HCT116 (cell line): ENCODE measurements around the gene EPRS1. TPM values are rescaled to one million over a fixed set of nuclear protein-coding genes. Genes with fewer than 3 reads are reported as not detected.

Experiments used
- ATAC-seq: fragments of 200-7000 bp; cut with Tn5 transposase; 2 replicates; pipeline ENCODE4 v1.9.1; 2020; ENCODE audit warnings: mild to moderate bottlenecking, moderate library complexity
- Bru-seq: library from RNA; stranded (reverse); fragments of 400-500 nt; gene quantifications from one replicate; lab custom pipeline; 2021; lab: Mats Ljungman, UMichigan
- BruChase-seq, 2 experiments: library from RNA; stranded (reverse); fragments of 400-500 nt; gene quantifications; one replicate each; lab custom pipeline; 2021; lab: Mats Ljungman, UMichigan
- BruUV-seq: library from RNA; stranded (reverse); fragments of 400-500 nt; replicated peaks from 2 replicates; lab custom pipeline; 2021; lab: Mats Ljungman, UMichigan
- CTCF ChIA-PET: fragments of 300-600 bp; sonication (Branson Sonifier 250); formaldehyde crosslinking; loops from one replicate; lab custom pipeline; 2021; ENCODE audit warnings: antibody characterized with exemption; lab: Charles Lee
- POLR2A ChIA-PET: fragments of 300-600, 350-600 bp; sonication (Branson Sonifier 250); formaldehyde crosslinking; loops from one replicate; lab custom pipeline; 2021; ENCODE audit warnings: antibody characterized with exemption; lab: Charles Lee
- RAD21 ChIA-PET, 2 experiments: fragments of 300-600 bp; sonication (Branson Sonifier 250); formaldehyde crosslinking; loops; one replicate each; lab custom pipeline; 2023; ENCODE audit warnings: low total read pairs in 2 of 2; ENCODE audit not compliant: uncharacterized antibody in 2 of 2, unreplicated experiment in 2 of 2, low non-redundant PET in 1 of 2; lab: Charles Lee
- DNase-seq: peaks from one replicate; pipeline ENCODE4 v3.0.0-alpha.2; 2010; ENCODE audit warnings: low read depth, low spot score
- H2AFZ ChIP-seq: fragments of 200-600 bp; shearing (Covaris generic), sonication (generic); 2 replicates; pipeline ENCODE4 v1.6.1; 2017; ENCODE audit warnings: low read depth, mixed run types, mixed read lengths, antibody characterized with exemption, low read length; ENCODE audit not compliant: poor library complexity, severe bottlenecking
- H3K27ac ChIP-seq: 2 replicates; pipeline ENCODE4 v1.5.1; 2012; ENCODE audit warnings: low read depth, low read length
- H3K27me3 ChIP-seq: fragments of 200-600 bp; sonication (generic); 2 replicates; pipeline ENCODE4 v1.6.1; 2016; ENCODE audit warnings: mixed run types, low read length, mixed read lengths; ENCODE audit not compliant: insufficient read depth
- H3K36me3 ChIP-seq, 2 experiments: fragments of 200-500 bp in 1 of 2; fragments of 200-600 bp in 1 of 2; sonication (Bioruptor generic) in 1 of 2; sonication (generic) in 1 of 2; 2 replicates each; pipeline versions ENCODE4 v1.5.1 to v1.6.1; 2014 to 2016; ENCODE audit warnings: low read length in 2 of 2, inconsistent platforms in 1 of 2, mixed read lengths in 1 of 2, mixed run types in 1 of 2; ENCODE audit not compliant: insufficient read depth in 2 of 2, control insufficient read depth in 1 of 2
- H3K4me1 ChIP-seq, 2 experiments: fragments of 200-600 bp in 1 of 2; sonication (generic) in 1 of 2; 2 replicates each; pipeline versions ENCODE4 v1.5.1 to v1.6.1; 2012 to 2017; ENCODE audit warnings: low read length in 2 of 2, inconsistent platforms in 1 of 2, mild to moderate bottlenecking in 1 of 2, mixed read lengths in 1 of 2, mixed run types in 1 of 2, moderate library complexity in 1 of 2; ENCODE audit not compliant: insufficient read depth in 2 of 2, control insufficient read depth in 1 of 2
- H3K4me2 ChIP-seq: fragments of 200-600 bp; sonication (generic); 2 replicates; pipeline ENCODE4 v1.6.1; 2017; ENCODE audit warnings: mixed run types, low read length, mixed read lengths
- H3K4me3 ChIP-seq, 2 experiments: fragments of 200-600 bp in 1 of 2; sonication (generic) in 1 of 2; replicated peaks in 1 of 2; 2 replicates each; pipeline ENCODE4 v1.5.1; 2011 to 2016; ENCODE audit warnings: low read length in 2 of 2, control low read depth in 1 of 2, low read depth in 1 of 2, mild to moderate bottlenecking in 1 of 2, mixed read lengths in 1 of 2, mixed run types in 1 of 2
- H3K79me2 ChIP-seq: fragments of 200-600 bp; sonication (generic); 2 replicates; pipeline ENCODE4 v1.6.1; 2017; ENCODE audit warnings: mild to moderate bottlenecking, mixed run types, low read length, moderate library complexity, mixed read lengths; ENCODE audit not compliant: insufficient read depth
- H3K9ac ChIP-seq: fragments of 200-600 bp; sonication (generic); 2 replicates; pipeline ENCODE4 v1.6.1; 2016; ENCODE audit warnings: low read length, mixed read lengths
- H3K9me2 ChIP-seq: fragments of 200-600 bp; sonication (generic), shearing (Covaris generic); 2 replicates; pipeline ENCODE4 v1.6.1; 2017; ENCODE audit warnings: mixed run types, mild to moderate bottlenecking, moderate library complexity; ENCODE audit not compliant: insufficient read depth
- H3K9me3 ChIP-seq, 2 experiments: fragments of 200-500 bp in 1 of 2; fragments of 200-600 bp in 1 of 2; sonication (Bioruptor generic) in 1 of 2; sonication (generic) in 1 of 2; 2 replicates each; pipeline ENCODE4 v1.6.1; 2014 to 2017; ENCODE audit warnings: low read length in 2 of 2, mixed read lengths in 2 of 2, inconsistent platforms in 1 of 2, low read depth in 1 of 2, mild to moderate bottlenecking in 1 of 2, mixed run types in 1 of 2, moderate library complexity in 1 of 2; ENCODE audit not compliant: control insufficient read depth in 1 of 2, insufficient read depth in 1 of 2
- H4K20me1 ChIP-seq: fragments of 200-600 bp; sonication (generic), shearing (Covaris generic); 2 replicates; pipeline ENCODE4 v1.6.1; 2017; ENCODE audit warnings: mixed run types, mild to moderate bottlenecking, moderate library complexity; ENCODE audit not compliant: insufficient read depth
- CEBPB ChIP-seq: IDR thresholded peaks from 2 replicates; pipeline ENCODE4 v1.6.1; 2012; ENCODE audit warnings: low read depth
- EGR1 ChIP-seq: IDR thresholded peaks from 2 replicates; pipeline ENCODE4 v1.6.1; 2012; ENCODE audit warnings: low read depth
- ELF1 ChIP-seq: IDR thresholded peaks from 2 replicates; pipeline ENCODE4 v1.6.1; 2012; ENCODE audit warnings: low read depth, borderline replicate concordance
- EZH2 ChIP-seq: fragments of 200-600 bp; sonication (generic); IDR thresholded peaks from 2 replicates; pipeline ENCODE4 v1.6.1; 2017; ENCODE audit warnings: antibody characterized with exemption, mixed run types
- FOSL1 ChIP-seq: IDR thresholded peaks from 2 replicates; pipeline ENCODE4 v1.6.1; 2012; ENCODE audit warnings: low read depth
- JUND ChIP-seq: IDR thresholded peaks from 2 replicates; pipeline ENCODE4 v1.6.1; 2012
- POLR2AphosphoS5 ChIP-seq: IDR thresholded peaks from 2 replicates; pipeline ENCODE4 v1.6.1; 2011; ENCODE audit warnings: mild to moderate bottlenecking, low read depth, low read length, moderate library complexity
- RAD21 ChIP-seq: IDR thresholded peaks from 2 replicates; pipeline ENCODE4 v1.6.1; 2012; ENCODE audit warnings: low read depth, mild to moderate bottlenecking
- SIN3A ChIP-seq: IDR thresholded peaks from 2 replicates; pipeline ENCODE4 v1.6.1; 2012; ENCODE audit warnings: low read depth
- SP1 ChIP-seq: IDR thresholded peaks from 2 replicates; pipeline ENCODE4 v1.6.1; 2012; ENCODE audit warnings: low read depth
- SRF ChIP-seq: IDR thresholded peaks from 2 replicates; pipeline ENCODE4 v1.6.1; 2012; ENCODE audit warnings: low read depth
- TCF7L2 ChIP-seq: IDR thresholded peaks from 2 replicates; pipeline ENCODE4 v1.7.0; 2011; ENCODE audit warnings: borderline replicate concordance, inconsistent platforms; ENCODE audit not compliant: insufficient read depth, insufficient read length; ENCODE audit errors: extremely low read depth
- YY1 ChIP-seq: IDR thresholded peaks from 2 replicates; pipeline ENCODE4 v1.6.1; 2011; ENCODE audit warnings: low read length, low read depth, moderate library complexity, mild to moderate bottlenecking; ENCODE audit not compliant: insufficient replicate concordance; ENCODE audit errors: extremely low read depth
- ZFX ChIP-seq: fragments of 450-650 bp; IDR thresholded peaks from 2 replicates; pipeline ENCODE4 v1.6.1; 2017
- ZNF274 ChIP-seq: fragments of 200-500 bp; sonication (Bioruptor generic); IDR thresholded peaks from 2 replicates; pipeline ENCODE4 v1.6.1; 2014; ENCODE audit warnings: mild to moderate bottlenecking, low read depth, low read length, inconsistent platforms
- intact Hi-C: fragments of 100-400 bp; cut with micrococcal nuclease; formaldehyde crosslinking; loops from 2 replicates; pipeline ENCODE4 v1.10.0; 2022
- long read RNA-seq: library from polyadenylated mRNA; unstranded; transcript quantifications from one replicate; pipeline ENCODE4 v2.0.0, GENCODE V29; 2021; ENCODE audit not compliant: unreplicated experiment
- polyA plus RNA-seq: library from polyadenylated mRNA; unstranded; fragments of >200 nt; gene quantifications from 2 replicates; pipeline ENCODE4 v1.2.1, GENCODE V29; 2012; ENCODE audit warnings: missing spikeins
- total RNA-seq: library from RNA; stranded (reverse); gene quantifications from one replicate; pipeline ENCODE4 v1.2.1, GENCODE V29; 2021; ENCODE audit not compliant: unreplicated experiment
- TF ChIP-seq, protein P1 (sequence below): IDR thresholded peaks from 2 replicates; pipeline ENCODE4 v1.6.1; 2012
- TF ChIP-seq, protein P2 (sequence below), 3 experiments: fragments of 200-600 bp in 1 of 3; sonication (generic) in 1 of 3; IDR thresholded peaks in 2 of 3; conservative IDR thresholded peaks in 1 of 3; 2 replicates each; pipeline ENCODE4 v1.5.1; 2012 to 2017; ENCODE audit warnings: low read depth in 2 of 3, low read length in 2 of 3, antibody characterized with exemption in 1 of 3, borderline replicate concordance in 1 of 3, control low read depth in 1 of 3, mild to moderate bottlenecking in 1 of 3, mixed read lengths in 1 of 3, mixed run types in 1 of 3, moderate library complexity in 1 of 3; ENCODE audit not compliant: insufficient read depth in 1 of 3
- TF ChIP-seq, protein P3 (sequence below): IDR thresholded peaks from 2 replicates; pipeline ENCODE4 v1.6.1; 2012
- TF ChIP-seq, protein P4 (sequence below): IDR thresholded peaks from 2 replicates; pipeline ENCODE4 v1.6.1; 2012; ENCODE audit warnings: low read depth

EPRS1 gene
- total RNA-seq (188 TPM), Bru-seq, nascent RNA (percentile 93 among the genes with signal in this experiment), BruChase-seq, experiment 1, labeled RNA remaining after a 6-hour chase (percentile 96 among the genes with signal in this experiment), BruChase-seq, experiment 2, labeled RNA remaining after a 2-hour chase (percentile 87 among the genes with signal in this experiment)
- 121 and 139 TPM in 2 replicates for polyA plus RNA-seq
- long read RNA-seq, full-length matches to known transcripts = 24 of 432 reads
- long read RNA-seq, partial matches to known transcripts = 363 of 432 reads
- long read RNA-seq, other reads (novel, unspliced or antisense) = 45 of 432 reads

DNA sequence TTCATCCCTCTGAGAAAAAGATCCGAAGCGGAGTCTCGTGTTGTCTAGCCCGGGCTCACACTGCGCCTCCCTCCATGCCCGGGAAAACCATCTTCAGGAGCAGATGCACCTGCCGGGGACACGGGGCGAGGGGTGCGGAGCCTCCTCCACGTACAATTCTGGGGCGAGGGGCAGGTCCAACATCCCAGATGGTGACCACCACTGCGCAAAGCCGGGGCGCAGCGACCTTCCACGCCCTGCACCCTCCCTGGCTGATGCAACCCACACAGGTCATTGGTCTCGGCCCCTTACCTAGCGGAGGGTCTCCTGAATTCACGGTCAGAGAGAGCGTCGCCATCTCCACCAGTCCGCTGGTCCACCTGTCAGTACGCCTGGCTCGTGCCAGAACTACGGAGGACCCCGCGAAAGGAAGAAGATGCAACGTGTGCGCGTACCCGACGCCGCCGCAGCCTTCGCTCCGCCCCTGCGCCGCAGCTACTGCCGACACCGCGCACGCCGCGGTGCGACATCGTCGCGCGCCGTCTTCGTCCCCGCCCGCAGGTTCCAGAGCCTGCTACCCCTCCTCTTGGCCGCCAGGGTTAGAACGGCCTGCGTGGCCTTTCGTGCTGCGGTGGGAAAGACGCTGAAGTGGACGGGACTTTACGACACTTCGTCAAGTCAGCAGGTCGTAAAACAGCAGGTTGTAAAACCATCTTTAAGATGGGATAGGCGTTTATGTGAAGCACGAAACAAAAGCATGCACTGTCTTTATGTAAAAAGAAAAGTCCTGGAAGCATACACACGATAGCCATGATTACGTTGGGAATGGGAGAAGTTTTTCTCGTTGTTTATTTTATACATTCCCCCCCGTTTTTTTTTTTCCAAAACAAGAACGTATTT is at the start of gene EPRS1:
TSS of gene EPRS1 (minus strand) at position 454 of the 879 bp plus-strand sequence. CDS start at position 337, 117 bp downstream.
- Histone ChIP-seq H3K79me2 (peaks cover 49% of the 10 kb centered on the region), H3K9me3 (no peaks in the 10 kb centered on the region), H3K4me1 (peaks cover 4 to 12% of the 10 kb centered on the region in 2 experiments; a peak in 3 of 4 replicates), H4K20me1 (no peaks in the 10 kb centered on the region), H3K9me2 (no peaks in the 10 kb centered on the region), H3K4me3 (peak within 1 kb of the TSS; percentile 91 to 98), H3K36me3 (no peaks in the 10 kb centered on the region), H3K9ac (peak within 1 kb of the TSS; percentile 74), H2AFZ (peak within 1 kb of the TSS; percentile 94), H3K27me3 (no peaks in the 10 kb centered on the region), H3K4me2 (peak within 1 kb of the TSS; percentile 69), H3K27ac (peak within 1 kb of the TSS; percentile 63)
- CTCF ChIA-PET = interaction anchor here (0.6 kb wide), 1 partner anchor 59 kb away, joined by 4 read pairs; no protein-coding TSS in a partner anchor
- RAD21 ChIA-PET = no interaction called here
- DNase-seq (peak; percentile 97), ATAC-seq (peak; percentile 98)
- POLR2A ChIA-PET = no interaction called here
- intact Hi-C loops = loop anchor here (2.0 kb wide), 1 partner anchor 49 kb away; the partner anchor contains the start of gene IARS2
- BruUV-seq = TSS peak; percentile 50
- 0 out of 2 replicates have a peak, but pooled peaks have one; percentile 14 for TF ChIP-seq CEBPB
- TF ChIP-seq JUND = no peak; the same call in 1 of the 2 replicates
- TF ChIP-seq RAD21 = peak; percentile 17; the same call in 1 of the 2 replicates
- TF ChIP-seq, protein P1, sequence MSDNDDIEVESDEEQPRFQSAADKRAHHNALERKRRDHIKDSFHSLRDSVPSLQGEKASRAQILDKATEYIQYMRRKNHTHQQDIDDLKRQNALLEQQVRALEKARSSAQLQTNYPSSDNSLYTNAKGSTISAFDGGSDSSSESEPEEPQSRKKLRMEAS = peak; percentile 97
- 0 out of 2 replicates have a peak, but pooled peaks have one; percentile 24 for TF ChIP-seq EGR1
- TF ChIP-seq ELF1 = no peak
- TF ChIP-seq POLR2AphosphoS5 = peak; percentile 91
- peak; percentile 60 for TF ChIP-seq TCF7L2
- peak; percentile 76 for TF ChIP-seq SIN3A
- no peak for TF ChIP-seq EZH2
- TF ChIP-seq, protein P2, sequence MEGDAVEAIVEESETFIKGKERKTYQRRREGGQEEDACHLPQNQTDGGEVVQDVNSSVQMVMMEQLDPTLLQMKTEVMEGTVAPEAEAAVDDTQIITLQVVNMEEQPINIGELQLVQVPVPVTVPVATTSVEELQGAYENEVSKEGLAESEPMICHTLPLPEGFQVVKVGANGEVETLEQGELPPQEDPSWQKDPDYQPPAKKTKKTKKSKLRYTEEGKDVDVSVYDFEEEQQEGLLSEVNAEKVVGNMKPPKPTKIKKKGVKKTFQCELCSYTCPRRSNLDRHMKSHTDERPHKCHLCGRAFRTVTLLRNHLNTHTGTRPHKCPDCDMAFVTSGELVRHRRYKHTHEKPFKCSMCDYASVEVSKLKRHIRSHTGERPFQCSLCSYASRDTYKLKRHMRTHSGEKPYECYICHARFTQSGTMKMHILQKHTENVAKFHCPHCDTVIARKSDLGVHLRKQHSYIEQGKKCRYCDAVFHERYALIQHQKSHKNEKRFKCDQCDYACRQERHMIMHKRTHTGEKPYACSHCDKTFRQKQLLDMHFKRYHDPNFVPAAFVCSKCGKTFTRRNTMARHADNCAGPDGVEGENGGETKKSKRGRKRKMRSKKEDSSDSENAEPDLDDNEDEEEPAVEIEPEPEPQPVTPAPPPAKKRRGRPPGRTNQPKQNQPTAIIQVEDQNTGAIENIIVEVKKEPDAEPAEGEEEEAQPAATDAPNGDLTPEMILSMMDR (IDR thresholded peaks at IDR 0.05 in 2 of 3, conservative IDR thresholded peaks at IDR 0.05 in 1 of 3; ENCODE audit: borderline replicate concordance in 1 of 3, insufficient read depth in 1 of 3, low read depth in 2 of 3, low read length in 2 of 3) = peak; percentile 3 to 61 (median 42); a peak in 4 of 6 replicates
- no peak for TF ChIP-seq ZNF274
- TF ChIP-seq YY1 = peak; percentile 83
- TF ChIP-seq SP1 = peak; percentile 65
- TF ChIP-seq, protein P3, sequence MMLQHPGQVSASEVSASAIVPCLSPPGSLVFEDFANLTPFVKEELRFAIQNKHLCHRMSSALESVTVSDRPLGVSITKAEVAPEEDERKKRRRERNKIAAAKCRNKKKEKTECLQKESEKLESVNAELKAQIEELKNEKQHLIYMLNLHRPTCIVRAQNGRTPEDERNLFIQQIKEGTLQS = no peak
- TF ChIP-seq SRF = peak; percentile 64
- TF ChIP-seq FOSL1 = peak; percentile 19; the same call in 1 of the 2 replicates
- TF ChIP-seq, protein P4, sequence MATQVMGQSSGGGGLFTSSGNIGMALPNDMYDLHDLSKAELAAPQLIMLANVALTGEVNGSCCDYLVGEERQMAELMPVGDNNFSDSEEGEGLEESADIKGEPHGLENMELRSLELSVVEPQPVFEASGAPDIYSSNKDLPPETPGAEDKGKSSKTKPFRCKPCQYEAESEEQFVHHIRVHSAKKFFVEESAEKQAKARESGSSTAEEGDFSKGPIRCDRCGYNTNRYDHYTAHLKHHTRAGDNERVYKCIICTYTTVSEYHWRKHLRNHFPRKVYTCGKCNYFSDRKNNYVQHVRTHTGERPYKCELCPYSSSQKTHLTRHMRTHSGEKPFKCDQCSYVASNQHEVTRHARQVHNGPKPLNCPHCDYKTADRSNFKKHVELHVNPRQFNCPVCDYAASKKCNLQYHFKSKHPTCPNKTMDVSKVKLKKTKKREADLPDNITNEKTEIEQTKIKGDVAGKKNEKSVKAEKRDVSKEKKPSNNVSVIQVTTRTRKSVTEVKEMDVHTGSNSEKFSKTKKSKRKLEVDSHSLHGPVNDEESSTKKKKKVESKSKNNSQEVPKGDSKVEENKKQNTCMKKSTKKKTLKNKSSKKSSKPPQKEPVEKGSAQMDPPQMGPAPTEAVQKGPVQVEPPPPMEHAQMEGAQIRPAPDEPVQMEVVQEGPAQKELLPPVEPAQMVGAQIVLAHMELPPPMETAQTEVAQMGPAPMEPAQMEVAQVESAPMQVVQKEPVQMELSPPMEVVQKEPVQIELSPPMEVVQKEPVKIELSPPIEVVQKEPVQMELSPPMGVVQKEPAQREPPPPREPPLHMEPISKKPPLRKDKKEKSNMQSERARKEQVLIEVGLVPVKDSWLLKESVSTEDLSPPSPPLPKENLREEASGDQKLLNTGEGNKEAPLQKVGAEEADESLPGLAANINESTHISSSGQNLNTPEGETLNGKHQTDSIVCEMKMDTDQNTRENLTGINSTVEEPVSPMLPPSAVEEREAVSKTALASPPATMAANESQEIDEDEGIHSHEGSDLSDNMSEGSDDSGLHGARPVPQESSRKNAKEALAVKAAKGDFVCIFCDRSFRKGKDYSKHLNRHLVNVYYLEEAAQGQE = no peak
- no peak for TF ChIP-seq ZFX
